ENCODE measurements around the gene PARVB. TPM values are rescaled to one million over a fixed set of nuclear protein-coding genes. Genes with fewer than 3 reads are reported as not detected.
A peak's percentile ranks its signal among the peaks of the same experiment; 100 is the strongest.

PARVB gene
- total and polyA plus RNA-seq, 9 of the 15 experiments (the other 6 are each of a cell fraction or from before 2014, with no cell fraction given): 1.1 to 59.2 (median 29.2) TPM

DNA sequence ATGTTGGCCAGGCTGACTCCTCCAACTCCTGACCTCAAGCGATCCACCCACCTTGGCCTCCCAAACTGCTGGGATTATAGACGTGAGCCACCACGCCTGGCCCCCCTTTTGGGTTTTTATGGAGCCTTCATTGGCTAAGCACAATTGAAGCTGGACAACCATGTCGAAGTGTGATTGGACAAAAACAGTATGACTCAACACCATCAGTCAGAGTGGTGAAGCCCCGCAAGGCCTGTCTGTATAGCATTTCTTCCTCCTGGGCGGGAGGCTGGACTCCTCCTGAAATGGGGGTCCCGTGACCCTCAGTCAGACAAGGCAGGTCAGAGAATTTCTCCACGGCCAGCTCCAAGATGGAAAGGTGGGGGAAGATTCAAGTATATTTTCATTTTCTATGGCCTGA lies 3.1 kb upstream of the PARVB start:
- FAIRE-seq: no peak
- TSS peak; percentile 53 for BruUV-seq (replicated peaks)
- Histone ChIP-seq H3K79me2 (ENCODE audit: control insufficient read depth, insufficient read depth, low read length) (peaks cover 44% of the 10 kb centered on the region), H4K20me1 (replicated peaks; ENCODE audit: control insufficient read depth, insufficient read depth, low read length) (no peaks in the 10 kb centered on the region), H3K27ac (ENCODE audit: extremely low read depth, low read depth, low read length) (no peak overlapping the region; the same call in 2 of the 3 replicates), H3K4me3 (no peak overlapping the region), H3K9me3 (replicated peaks; ENCODE audit: control insufficient read depth, insufficient read depth, low read depth, low read length) (no peaks in the 10 kb centered on the region), H3K9ac (ENCODE audit: insufficient read depth in 1 of 2, low read depth in 2 of 2, low read length in 2 of 2) (no peak overlapping the region), H3K36me3 (ENCODE audit: control insufficient read depth, insufficient read depth, low read length) (no peaks in the 10 kb centered on the region), H3K4me2 (ENCODE audit: insufficient read depth, low read length) (peak overlapping the region; percentile 75), H3K4me1 (replicated peaks in 1 of 2; ENCODE audit: control insufficient read depth in 2 of 2, insufficient read depth in 2 of 2, low read length in 2 of 2) (peaks cover 10 to 37% of the 10 kb centered on the region in 2 experiments; a peak in 4 of 5 replicates), H2AFZ (ENCODE audit: low read depth, low read length) (no peak overlapping the region), H3K9me1 (ENCODE audit: control insufficient read depth, insufficient read depth, low read length) (no peaks in the 10 kb centered on the region), H3K27me3 (ENCODE audit: control insufficient read depth in 2 of 2, insufficient read depth in 2 of 2, low read length in 2 of 2) (no peaks in the 10 kb centered on the region)
- no peak for ATAC-seq
- TF ChIP-seq ZNF24 (IDR thresholded peaks at IDR 0.05): no peak
- no peak for TF ChIP-seq FOSL1 (tag; conservative IDR thresholded peaks at IDR 0.05)
- ChIA-PET CTCF (ENCODE audit: low intra/inter-chr PET ratio) (no interaction called here), POLR2A (interaction anchor here (0.7 kb wide), 1 partner anchor 12 kb away, joined by 3 read pairs; no protein-coding TSS in a partner anchor)
- WGBS (ENCODE audit: insufficient coverage, low coverage, missing lambda C conversion rate): 55% methylated on average over 6 of the region's 8 CpGs
- in situ Hi-C loops (cut with MboI): no loop called here
- intact Hi-C loops (cut with micrococcal nuclease): no loop called here
- peak; percentile 31 to 60 (median 42) for DNase-seq (ENCODE audit: extremely low read depth in 1 of 4, low spot score in 3 of 4)

DNA sequence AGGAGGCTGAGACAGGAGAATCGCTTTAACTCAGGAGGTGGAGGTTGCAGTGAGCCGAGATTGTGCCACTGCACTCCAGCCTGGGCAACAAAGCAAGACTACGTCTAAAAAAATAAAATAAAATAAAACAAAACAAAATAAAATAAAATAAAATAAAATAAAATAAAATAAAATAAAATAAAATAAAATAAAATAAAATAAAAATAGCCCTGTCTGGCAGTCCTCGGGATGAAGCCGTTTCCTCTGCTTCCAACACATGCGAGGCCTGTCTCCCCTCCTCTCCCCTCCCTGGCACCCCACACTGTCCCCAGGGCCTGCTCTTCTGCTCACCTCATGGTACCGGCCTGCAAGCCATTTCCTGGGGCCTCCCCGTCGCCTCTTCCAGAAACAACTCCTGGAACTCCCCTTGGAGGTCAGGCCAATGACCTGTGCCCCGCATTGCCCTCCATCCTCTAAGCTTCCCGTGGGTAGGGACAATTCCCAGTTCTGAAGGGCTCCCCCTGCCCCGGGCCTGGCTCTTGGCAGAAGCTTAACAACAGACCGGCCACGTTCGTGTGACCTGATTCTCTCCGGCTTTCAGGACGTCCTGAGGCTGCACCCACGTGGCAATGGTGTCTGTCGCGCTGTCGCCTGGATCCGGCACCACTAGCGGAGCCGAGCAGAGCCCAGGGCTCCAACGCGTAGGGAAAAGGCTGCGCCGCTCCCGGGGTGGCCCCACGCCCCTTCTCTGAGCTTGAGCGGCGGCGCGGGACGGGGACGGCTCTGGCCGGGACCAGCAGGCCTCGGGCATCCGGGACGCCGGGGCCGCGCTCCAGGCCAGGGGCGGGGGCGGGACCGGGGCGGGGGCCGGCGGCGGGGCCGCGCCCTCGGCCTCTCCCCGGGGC lies 456 bp upstream of the PARVB start:
- ChIA-PET CTCF (ENCODE audit: low intra/inter-chr PET ratio) (no interaction called here), POLR2A (interaction anchor here (0.6 to 0.7 kb wide), 2 partner anchors 32 to 646 kb away, joined by 3 read pairs; no protein-coding TSS in a partner anchor)
- Histone ChIP-seq H2AFZ (ENCODE audit: low read depth, low read length) (peak overlapping the region; percentile 85), H3K36me3 (ENCODE audit: control insufficient read depth, insufficient read depth, low read length) (0 out of 3 replicates have a peak, but pooled peaks cover 4% of the 10 kb centered on the region), H3K4me1 (replicated peaks in 1 of 2; ENCODE audit: control insufficient read depth in 2 of 2, insufficient read depth in 2 of 2, low read length in 2 of 2) (peaks cover 28 to 51% of the 10 kb centered on the region in 2 experiments), H4K20me1 (replicated peaks; ENCODE audit: control insufficient read depth, insufficient read depth, low read length) (no peaks in the 10 kb centered on the region), H3K9me1 (ENCODE audit: control insufficient read depth, insufficient read depth, low read length) (peaks cover 6% of the 10 kb centered on the region), H3K27me3 (ENCODE audit: control insufficient read depth in 2 of 2, insufficient read depth in 2 of 2, low read length in 2 of 2) (no peaks in the 10 kb centered on the region), H3K4me3 (peak overlapping the region; percentile 69), H3K79me2 (ENCODE audit: control insufficient read depth, insufficient read depth, low read length) (peaks cover 70% of the 10 kb centered on the region), H3K4me2 (ENCODE audit: insufficient read depth, low read length) (peak overlapping the region; percentile 89), H3K27ac (ENCODE audit: extremely low read depth, low read depth, low read length) (peak overlapping the region; percentile 86), H3K9me3 (replicated peaks; ENCODE audit: control insufficient read depth, insufficient read depth, low read depth, low read length) (no peaks in the 10 kb centered on the region), H3K9ac (ENCODE audit: insufficient read depth in 1 of 2, low read depth in 2 of 2, low read length in 2 of 2) (peak overlapping the region; percentile 87 to 98)
- in situ Hi-C loops (cut with MboI): no loop called here
- intact Hi-C loops (cut with micrococcal nuclease): no loop called here
- 5% methylated on average over 24 of the region's 54 CpGs for WGBS (ENCODE audit: insufficient coverage, low coverage, missing lambda C conversion rate)
- DNase-seq (ENCODE audit: extremely low read depth in 1 of 4, low spot score in 3 of 4) (peak; percentile 51 to 83 (median 78)), ATAC-seq (peak; percentile 54), FAIRE-seq (no peak)
- BruUV-seq (replicated peaks): TSS peak; percentile 46
- TF ChIP-seq SMAD3 (CRISPR knock-in tag; conservative IDR thresholded peaks at IDR 0.05) (no peak), CC2D1A (IDR thresholded peaks at IDR 0.05) (no peak), ZNF143 (CRISPR knock-in tag; IDR thresholded peaks at IDR 0.05) (no peak), DACH1 (IDR thresholded peaks at IDR 0.05; ENCODE audit: partially characterized antibody) (no peak), ZNF224 (CRISPR knock-in tag; IDR thresholded peaks at IDR 0.05) (no peak), TAF1 (IDR thresholded peaks at IDR 0.05; ENCODE audit: control insufficient read depth, extremely low read depth, insufficient read depth, low read length, severe bottlenecking) (peak; percentile 10), ZNF121 (CRISPR knock-in tag; conservative IDR thresholded peaks at IDR 0.05) (no peak), STAG1 (CRISPR knock-in tag; IDR thresholded peaks at IDR 0.05; ENCODE audit: borderline replicate concordance) (no peak)
- TF ChIP-seq, protein P1, sequence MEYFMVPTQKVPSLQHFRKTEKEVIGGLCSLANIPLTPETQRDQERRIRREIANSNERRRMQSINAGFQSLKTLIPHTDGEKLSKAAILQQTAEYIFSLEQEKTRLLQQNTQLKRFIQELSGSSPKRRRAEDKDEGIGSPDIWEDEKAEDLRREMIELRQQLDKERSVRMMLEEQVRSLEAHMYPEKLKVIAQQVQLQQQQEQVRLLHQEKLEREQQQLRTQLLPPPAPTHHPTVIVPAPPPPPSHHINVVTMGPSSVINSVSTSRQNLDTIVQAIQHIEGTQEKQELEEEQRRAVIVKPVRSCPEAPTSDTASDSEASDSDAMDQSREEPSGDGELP (CRISPR knock-in tag; IDR thresholded peaks at IDR 0.05; ENCODE audit: borderline replicate concordance): 0 out of 2 replicates have a peak, but pooled peaks have one; percentile 37
- TF ChIP-seq, protein P2, sequence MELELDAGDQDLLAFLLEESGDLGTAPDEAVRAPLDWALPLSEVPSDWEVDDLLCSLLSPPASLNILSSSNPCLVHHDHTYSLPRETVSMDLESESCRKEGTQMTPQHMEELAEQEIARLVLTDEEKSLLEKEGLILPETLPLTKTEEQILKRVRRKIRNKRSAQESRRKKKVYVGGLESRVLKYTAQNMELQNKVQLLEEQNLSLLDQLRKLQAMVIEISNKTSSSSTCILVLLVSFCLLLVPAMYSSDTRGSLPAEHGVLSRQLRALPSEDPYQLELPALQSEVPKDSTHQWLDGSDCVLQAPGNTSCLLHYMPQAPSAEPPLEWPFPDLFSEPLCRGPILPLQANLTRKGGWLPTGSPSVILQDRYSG (tag; conservative IDR thresholded peaks at IDR 0.05; ENCODE audit: low read depth): no peak
